ENCODE results near the gene SUDS3. TPM values are rescaled to one million over a fixed set of nuclear protein-coding genes. Genes with fewer than 3 reads are reported as not detected.

SUDS3 gene
- total and polyA plus RNA-seq, 10 of the 15 experiments (the other 5 are each of a cell fraction or from before 2014, with no cell fraction given): 5.2 to 42.8 (median 21.7) TPM

DNA sequence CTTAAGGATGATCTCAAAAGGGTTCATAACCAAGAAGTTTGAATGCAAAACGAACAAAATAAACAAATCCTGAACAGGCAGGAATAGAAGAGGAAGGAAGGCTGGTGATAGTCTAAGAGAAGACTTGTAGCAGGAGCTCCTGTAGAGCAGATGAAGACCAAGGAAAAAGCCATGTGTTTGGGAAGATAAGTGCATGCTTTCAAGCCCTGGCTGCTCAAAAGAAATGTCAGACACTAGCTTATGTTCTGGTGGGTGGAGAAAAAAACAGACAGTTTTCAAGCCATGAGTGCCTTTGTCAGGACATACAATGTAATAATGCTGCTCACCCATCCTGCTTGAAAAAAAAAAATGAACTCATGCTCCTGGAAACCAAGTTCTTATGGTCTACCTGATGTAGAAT is 31.0 kb upstream of the SUDS3 start:
- ATAC-seq (peak; percentile 7; the same call in 1 of the 3 replicates), FAIRE-seq (no peak), DNase-seq (ENCODE audit: low read depth, low spot score) (no peak)
- ChIA-PET RAD21 (ENCODE audit: unreplicated experiment) (interaction anchor here (0.9 to 7.0 kb wide), 10 partner anchors 11 to 162 kb away, joined by 3 to 98 read pairs (median 16); partner anchors contain the start of gene SUDS3), SMC1A (ENCODE audit: uncharacterized antibody, unreplicated experiment) (interaction anchor here (1.0 to 6.1 kb wide), 10 partner anchors 10 to 163 kb away, joined by 3 to 125 read pairs (median 12); no protein-coding TSS in a partner anchor), CTCF (interaction anchor here (1.2 to 6.0 kb wide), 8 partner anchors 11 to 141 kb away, joined by 3 to 98 read pairs (median 12); partner anchors contain the start of gene SUDS3), POLR2A (interaction anchor here (1.1 to 6.5 kb wide), 7 partner anchors 8 to 138 kb away, joined by 3 to 68 read pairs (median 6); no protein-coding TSS in a partner anchor)
- 6% methylated on average over 1 of the region's 1 CpG for WGBS (ENCODE audit: insufficient coverage, insufficient replicate concordance, low lambda C conversion rate, missing lambda C conversion rate)
- Histone ChIP-seq H3K9me3 (replicated peaks; ENCODE audit: control insufficient read depth, insufficient read depth, low read length) (no peaks in the 10 kb centered on the region; the same call in 2 of the 3 replicates), H3K27me3 (replicated peaks in 1 of 2; ENCODE audit: control insufficient read depth in 2 of 2, insufficient read depth in 2 of 2, low read length in 1 of 2) (no peaks in the 10 kb centered on the region), H3K4me2 (ENCODE audit: control insufficient read depth, insufficient read depth) (peak overlapping the region; percentile 35), H3K4me3 (no peak overlapping the region), H3K4me1 (ENCODE audit: control insufficient read depth, insufficient read depth, low read length) (peaks cover 21% of the 10 kb centered on the region; the same call in 1 of the 2 replicates), H4K20me1 (ENCODE audit: control insufficient read depth, insufficient read depth) (no peaks in the 10 kb centered on the region), H3K79me2 (ENCODE audit: control insufficient read depth, insufficient read depth, low read length) (peaks cover 78% of the 10 kb centered on the region), H3K36me3 (ENCODE audit: control insufficient read depth in 2 of 2, insufficient read depth in 2 of 2, low read length in 1 of 2) (no peaks in the 10 kb centered on the region; a peak in 1 of 4 replicates), H2AFZ (ENCODE audit: control insufficient read depth, low read depth, low read length) (no peak overlapping the region), H3K9ac (ENCODE audit: control insufficient read depth, insufficient read depth, low read length) (no peak overlapping the region; the same call in 1 of the 2 replicates), H3K27ac (ENCODE audit: control insufficient read depth, insufficient read depth) (peak overlapping the region; percentile 13; the same call in 1 of the 2 replicates)
- TF ChIP-seq USF2 (IDR thresholded peaks at IDR 0.05; ENCODE audit: borderline replicate concordance, low read depth, low read length): no peak
- TF ChIP-seq, protein P1, sequence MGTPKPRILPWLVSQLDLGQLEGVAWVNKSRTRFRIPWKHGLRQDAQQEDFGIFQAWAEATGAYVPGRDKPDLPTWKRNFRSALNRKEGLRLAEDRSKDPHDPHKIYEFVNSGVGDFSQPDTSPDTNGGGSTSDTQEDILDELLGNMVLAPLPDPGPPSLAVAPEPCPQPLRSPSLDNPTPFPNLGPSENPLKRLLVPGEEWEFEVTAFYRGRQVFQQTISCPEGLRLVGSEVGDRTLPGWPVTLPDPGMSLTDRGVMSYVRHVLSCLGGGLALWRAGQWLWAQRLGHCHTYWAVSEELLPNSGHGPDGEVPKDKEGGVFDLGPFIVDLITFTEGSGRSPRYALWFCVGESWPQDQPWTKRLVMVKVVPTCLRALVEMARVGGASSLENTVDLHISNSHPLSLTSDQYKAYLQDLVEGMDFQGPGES (IDR thresholded peaks at IDR 0.05): no peak
- no peak for TF ChIP-seq HCFC1 (IDR thresholded peaks at IDR 0.05; ENCODE audit: low read length)
- no peak for TF ChIP-seq FOXK2 (IDR thresholded peaks at IDR 0.05)
- no peak for TF ChIP-seq TAF1 (IDR thresholded peaks at IDR 0.05; ENCODE audit: borderline replicate concordance, low read depth, low read length)
- TF ChIP-seq SMAD1 (IDR thresholded peaks at IDR 0.05; ENCODE audit: low read depth, partially characterized antibody): no peak
- TF ChIP-seq ETV6 (conservative IDR thresholded peaks at IDR 0.05 in 1 of 2, IDR thresholded peaks at IDR 0.05 in 1 of 2; ENCODE audit: borderline replicate concordance in 1 of 2, low read depth in 1 of 2): no peak
- TF ChIP-seq POLR2AphosphoS2 (IDR thresholded peaks at IDR 0.05; ENCODE audit: low read depth, low read length): no peak
- TF ChIP-seq, protein P2, sequence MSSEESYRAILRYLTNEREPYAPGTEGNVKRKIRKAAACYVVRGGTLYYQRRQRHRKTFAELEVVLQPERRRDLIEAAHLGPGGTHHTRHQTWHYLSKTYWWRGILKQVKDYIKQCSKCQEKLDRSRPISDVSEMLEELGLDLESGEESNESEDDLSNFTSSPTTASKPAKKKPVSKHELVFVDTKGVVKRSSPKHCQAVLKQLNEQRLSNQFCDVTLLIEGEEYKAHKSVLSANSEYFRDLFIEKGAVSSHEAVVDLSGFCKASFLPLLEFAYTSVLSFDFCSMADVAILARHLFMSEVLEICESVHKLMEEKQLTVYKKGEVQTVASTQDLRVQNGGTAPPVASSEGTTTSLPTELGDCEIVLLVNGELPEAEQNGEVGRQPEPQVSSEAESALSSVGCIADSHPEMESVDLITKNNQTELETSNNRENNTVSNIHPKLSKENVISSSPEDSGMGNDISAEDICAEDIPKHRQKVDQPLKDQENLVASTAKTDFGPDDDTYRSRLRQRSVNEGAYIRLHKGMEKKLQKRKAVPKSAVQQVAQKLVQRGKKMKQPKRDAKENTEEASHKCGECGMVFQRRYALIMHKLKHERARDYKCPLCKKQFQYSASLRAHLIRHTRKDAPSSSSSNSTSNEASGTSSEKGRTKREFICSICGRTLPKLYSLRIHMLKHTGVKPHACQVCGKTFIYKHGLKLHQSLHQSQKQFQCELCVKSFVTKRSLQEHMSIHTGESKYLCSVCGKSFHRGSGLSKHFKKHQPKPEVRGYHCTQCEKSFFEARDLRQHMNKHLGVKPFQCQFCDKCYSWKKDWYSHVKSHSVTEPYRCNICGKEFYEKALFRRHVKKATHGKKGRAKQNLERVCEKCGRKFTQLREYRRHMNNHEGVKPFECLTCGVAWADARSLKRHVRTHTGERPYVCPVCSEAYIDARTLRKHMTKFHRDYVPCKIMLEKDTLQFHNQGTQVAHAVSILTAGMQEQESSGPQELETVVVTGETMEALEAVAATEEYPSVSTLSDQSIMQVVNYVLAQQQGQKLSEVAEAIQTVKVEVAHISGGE (CRISPR knock-in tag; IDR thresholded peaks at IDR 0.05): no peak
- no peak for TF ChIP-seq IRF4 (IDR thresholded peaks at IDR 0.05; ENCODE audit: low read depth, low read length)
- no peak for TF ChIP-seq SP1 (IDR thresholded peaks at IDR 0.05; ENCODE audit: low read depth, low read length)
- no peak for TF ChIP-seq KDM1A (IDR thresholded peaks at IDR 0.05; ENCODE audit: borderline replicate concordance)
- TF ChIP-seq EP300 (IDR thresholded peaks at IDR 0.05; ENCODE audit: borderline replicate concordance in 1 of 2, control insufficient read depth in 1 of 2, low read depth in 2 of 2, low read length in 2 of 2): no peak
- TF ChIP-seq ZZZ3 (IDR thresholded peaks at IDR 0.05; ENCODE audit: control insufficient read depth, insufficient read length, low read depth): no peak
- no peak for TF ChIP-seq EZH2 (IDR thresholded peaks at IDR 0.05; ENCODE audit: borderline replicate concordance, control insufficient read depth, low read depth, low read length)
- TF ChIP-seq PML (IDR thresholded peaks at IDR 0.05; ENCODE audit: low read length): no peak
- in situ Hi-C loops (cut with MboI) (no loop called here), intact Hi-C loops (cut with micrococcal nuclease; ENCODE audit: unreplicated experiment) (no loop called here)
- no TSS peak for BruUV-seq (replicated peaks)
